Stimulated activated CD8-positive, alpha-beta memory T cell treated with anti-CD3 and anti-CD28 coated beads, Interleukin-15, amount 100 ng/mL, for 4 hours (primary cell): ENCODE data around the gene NDUFA11.

Experiments
- DNase-seq, 2 donors: peaks; one replicate each; pipeline ENCODE4 v3.0.0-alpha.2; 2020; ENCODE audit warnings: low read depth in 2 of 2

NDUFA11 gene

DNA sequence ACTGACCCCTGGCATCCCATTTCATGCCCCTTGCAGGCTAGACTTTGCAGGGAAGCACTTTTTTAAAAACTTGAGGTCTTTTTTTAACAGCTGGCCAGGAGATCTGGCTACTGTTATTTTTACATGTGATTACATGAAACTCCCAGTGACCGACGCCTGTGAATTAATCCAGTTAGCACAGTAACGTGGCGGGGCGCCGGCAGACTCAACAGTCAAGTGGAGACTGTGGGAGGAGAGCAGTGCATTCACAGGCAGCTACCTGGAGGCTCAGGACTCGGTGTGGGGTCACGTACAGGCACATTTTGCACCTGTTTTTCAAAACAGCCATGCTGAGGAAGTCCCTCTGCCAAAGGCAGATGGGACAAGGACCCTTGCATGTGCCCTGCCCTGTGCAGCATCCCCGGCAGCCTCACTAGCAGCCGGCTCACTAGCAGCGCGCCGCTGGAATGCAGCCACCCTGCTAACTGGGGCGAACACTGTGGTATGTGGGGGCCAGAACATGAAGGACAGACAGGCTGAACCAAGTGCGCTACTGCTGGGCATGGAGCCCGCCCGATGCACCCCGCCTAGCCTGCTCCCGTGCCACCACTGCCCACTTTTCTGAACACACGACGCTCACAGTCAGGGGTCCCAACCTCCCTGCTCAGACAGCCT is 29.1 kb upstream of the NDUFA11 start:
- DNase-seq: no peak

DNA sequence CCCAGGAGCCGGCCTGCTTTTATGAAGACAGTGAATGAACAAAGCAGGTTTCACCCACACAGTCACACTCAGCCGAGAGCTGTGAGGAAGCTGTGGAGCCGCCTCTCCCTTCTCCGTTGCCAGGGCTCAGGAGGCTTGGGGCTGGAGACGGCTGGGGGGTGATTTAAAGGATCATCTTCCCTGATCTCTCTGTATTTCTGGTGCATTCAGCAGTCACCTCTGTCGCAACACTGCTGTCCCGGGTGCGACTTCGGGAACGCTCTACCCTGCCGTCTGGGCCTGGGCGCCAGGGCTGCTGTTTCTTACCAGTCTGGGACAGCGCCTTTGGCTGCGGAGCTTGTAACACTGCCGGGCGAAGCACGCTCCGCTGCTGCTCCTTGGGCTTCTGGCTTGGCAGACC is 28.6 kb upstream of the NDUFA11 start:
- no peak for DNase-seq

DNA sequence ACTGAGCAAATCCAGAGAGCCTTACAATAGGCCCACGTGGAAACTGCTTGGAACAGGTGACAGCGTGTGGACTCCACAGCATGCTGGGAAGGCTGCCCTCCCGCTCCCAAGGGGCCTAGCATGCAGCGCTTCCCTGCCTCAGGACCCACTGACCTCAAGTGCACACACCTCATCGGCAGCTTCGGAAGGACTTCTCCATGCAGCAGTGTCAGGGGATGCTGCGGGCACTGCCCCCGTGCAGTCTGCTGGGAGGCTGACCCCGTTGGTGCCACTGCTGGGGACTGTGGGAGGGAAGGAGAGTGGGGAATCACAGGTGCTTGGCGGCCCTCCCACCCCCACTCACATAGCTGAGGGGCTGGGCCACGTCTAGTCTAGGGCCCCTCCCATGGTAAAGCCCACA is 27.7 kb upstream of the NDUFA11 start:
- no peak for DNase-seq

DNA sequence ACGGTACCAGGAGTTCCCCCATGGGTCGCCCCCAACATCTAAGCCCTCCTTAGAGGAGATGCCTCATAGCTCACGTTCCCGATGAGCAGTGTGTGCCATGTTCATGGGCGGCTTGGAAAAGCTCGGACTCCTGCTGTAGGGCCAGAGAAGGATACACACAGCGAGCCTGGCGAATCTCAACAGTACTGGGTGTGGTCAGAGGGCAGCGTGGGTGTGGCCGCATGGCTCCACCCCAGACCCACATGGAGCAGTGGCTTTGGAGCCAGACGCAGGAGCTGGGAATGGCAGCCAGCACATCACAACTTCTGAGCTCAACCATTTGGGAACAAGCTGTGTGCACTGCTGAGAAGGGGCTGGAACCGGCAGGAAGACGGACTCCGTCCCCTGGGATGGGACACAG is 26.0 kb upstream of the NDUFA11 start:
- no peak for DNase-seq

DNA sequence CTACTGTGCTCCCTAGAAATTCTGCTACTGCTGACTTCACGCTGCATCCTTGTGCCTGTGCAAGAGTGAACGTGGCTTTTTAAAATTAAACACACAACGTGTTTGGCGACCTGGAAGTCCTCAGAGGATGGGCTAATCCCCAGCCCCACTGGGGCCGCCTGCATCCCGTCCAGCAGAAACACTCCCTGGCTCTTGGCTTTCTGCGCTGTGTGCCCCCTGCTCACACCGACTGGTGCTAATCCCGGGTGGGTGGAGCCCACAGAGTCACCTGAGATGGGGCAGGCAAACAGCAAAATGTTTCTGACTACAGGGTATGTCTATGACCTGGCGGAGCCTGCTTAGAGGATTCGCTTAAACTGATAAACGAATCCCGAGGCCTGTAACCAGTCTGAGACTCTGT is 25.6 kb upstream of the NDUFA11 start:
- DNase-seq: no peak

DNA sequence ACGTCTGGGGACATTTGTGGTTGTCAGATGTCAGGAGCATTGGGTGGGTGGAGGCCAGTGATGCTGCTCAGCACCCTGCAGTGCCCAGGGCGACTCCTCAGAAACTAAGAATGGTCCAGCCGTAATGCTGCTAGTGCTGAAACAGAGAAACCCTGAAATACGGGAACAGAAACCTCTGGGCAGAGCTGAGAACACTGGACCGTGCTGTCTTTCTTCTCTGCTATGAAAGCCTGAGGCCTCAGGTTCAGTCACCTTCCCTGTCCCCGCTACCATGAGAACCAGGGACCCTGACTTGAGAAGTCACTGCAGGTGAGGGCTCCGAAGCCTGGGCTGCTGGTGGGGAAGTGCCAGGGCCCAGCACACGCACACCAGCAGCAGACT is 23.8 kb upstream of the NDUFA11 start:
- no peak for DNase-seq

DNA sequence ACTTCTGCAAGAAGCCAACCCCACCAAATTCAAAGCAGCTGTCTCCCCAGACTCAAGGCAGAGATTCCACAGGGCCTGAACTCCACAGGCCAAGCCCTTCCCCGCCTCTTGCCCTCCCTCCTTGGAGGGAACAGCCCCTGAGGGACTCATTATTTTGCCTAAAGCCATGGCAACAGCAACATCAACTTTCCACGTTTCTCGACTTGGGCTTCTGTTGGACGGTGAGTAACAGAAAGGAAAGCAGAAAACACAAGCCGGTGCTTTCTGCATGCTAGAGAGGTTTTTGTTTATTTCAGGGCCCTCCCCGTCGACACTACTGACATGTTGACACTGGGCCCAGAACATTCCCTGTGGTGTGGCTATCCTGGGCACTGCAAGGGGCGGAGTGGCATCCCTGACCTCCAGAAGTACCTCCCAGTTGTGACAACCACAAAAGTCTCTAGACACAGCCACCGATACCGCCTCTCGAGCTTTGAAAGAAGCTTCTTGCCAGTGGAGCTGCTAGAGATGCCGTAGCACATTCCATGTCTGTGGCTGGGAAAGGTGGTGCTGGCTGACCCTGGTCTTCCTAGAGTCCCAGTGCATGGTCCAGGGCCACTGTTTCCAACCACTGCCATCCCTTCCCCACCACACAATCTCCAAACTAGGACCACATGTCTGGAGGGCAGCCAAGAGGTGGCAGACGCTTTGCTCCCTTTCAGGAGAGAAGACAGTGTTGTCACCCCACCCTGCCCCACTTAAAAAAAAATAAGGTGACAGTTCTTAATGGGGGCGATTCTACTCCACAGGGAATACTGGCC is 23.3 kb upstream of the NDUFA11 start:
- no peak for DNase-seq

DNA sequence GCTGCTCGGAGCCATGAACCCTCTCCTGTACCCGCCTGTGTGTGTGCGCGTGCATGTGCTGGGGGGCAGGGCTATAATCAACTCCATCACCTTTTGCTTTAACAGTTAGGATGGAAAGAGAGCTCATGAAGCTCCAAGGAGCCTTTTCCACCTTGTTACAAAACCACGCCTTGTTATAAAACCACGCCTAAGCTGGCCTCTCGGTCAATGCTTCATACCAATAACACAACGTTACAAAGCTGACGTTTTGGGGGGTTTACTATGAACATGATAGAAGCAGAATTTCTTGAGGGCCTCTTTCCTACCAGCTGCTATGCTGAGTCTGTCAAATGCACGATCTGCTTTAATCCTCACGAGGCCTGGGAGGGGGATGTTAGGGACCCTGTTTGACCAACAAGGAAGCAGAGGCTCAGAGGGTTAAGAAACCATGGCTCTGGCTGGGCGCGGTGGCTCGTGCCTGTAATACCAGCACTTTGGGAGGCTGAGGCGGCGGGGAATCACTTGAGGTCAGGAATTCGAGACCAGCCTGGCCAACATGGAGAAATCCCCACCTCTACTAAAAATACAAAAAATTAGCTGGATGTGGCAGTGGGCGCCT is 22.3 kb upstream of the NDUFA11 start:
- DNase-seq: no peak

DNA sequence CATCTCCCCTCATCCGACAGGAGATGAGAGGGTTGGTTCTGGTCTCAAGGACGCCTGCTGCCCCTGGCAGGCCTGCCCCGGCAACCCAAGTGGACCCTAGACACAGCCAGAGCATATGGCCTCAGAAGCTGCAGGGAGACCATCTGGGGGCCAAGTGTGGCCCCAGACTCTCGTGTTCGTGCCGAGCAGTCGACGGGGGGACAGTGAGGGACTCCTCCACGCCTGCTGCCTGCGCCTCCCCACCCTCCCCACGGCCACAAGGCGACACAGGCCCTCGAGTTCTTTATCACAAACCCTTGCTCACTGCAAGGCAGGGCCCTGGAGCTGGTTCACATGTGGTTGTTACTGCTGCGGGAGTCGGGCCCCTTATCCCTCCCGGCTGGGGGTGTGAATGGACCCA is 19.8 kb upstream of the NDUFA11 start:
- DNase-seq: no peak

DNA sequence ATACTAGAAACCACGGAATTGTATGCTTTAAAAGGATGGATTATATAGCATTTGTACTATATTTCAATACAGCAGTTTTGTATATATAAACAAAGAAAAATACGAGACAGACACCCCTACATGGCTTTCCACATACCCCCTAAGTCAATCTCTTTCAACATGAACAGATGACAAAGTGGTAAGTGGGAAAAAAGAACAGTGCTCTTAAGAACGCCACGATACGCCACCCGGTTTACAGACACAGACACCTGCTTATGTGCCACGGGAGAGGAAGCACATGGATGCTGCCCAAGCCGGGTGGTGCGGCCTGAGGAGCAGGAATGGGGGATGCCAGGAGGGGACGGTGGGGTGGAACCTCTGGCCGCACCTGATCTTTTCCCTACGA is 18.6 kb upstream of the NDUFA11 start:
- no peak for DNase-seq

DNA sequence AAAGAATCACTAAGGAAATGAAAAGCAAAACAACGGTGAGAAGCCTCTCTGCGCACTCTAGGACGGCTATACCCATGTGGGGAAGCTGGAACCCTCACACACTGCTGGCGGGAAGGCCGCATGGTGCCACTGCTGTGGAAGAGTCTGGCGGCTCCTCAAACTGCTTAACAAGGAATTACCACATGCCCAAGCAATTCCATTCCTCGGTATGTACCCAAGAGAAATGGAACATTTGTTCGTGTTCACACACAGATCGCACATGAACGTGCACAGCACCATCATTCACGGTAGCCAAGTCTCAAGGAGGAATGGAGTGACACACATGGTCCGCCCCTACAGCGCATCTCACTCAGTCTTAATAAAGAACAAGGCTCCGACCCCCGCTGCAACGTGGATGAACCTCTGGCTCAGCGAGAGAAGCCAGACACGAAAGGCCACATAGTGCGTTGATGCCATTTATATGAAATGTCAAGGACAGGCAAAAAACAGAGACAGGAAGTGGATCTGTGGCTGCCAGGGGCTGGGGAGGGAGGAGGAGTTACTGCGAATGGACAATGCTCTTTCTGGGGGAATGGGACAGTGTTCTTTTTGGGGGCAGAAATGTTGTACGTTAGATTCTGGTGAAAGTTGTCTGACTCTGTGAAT is 18.0 kb upstream of the NDUFA11 start:
- DNase-seq: no peak

DNA sequence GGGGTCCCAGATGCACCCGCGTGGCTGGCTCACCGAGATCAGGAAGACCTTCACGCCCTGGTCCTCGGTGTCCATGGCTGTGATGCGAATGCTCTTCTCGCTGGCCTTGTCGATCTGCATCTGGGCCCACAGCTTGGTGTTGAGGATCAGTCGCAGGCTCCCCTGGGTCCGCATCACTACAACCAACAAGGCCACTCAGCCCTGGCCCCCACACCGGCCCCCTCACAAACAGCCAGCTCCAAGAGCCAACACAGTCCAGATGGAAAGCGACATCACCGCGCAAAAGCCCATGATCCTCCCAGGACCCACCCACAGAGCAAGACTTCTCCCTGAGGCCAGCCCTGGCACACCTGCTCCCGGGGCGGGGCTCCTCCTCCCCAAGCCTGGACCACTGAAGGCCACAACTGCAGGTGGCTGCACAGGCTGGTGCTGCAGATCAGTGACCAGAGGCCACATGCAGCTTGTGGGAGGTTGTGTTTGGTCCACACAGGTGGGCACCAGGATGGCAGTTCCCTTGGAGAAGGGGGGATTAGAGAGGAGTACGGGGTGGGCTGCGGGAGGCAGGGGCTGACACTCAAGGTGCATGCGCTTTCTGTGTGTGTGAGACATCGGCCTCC is 15.0 kb upstream of the NDUFA11 start:
- no peak for DNase-seq

DNA sequence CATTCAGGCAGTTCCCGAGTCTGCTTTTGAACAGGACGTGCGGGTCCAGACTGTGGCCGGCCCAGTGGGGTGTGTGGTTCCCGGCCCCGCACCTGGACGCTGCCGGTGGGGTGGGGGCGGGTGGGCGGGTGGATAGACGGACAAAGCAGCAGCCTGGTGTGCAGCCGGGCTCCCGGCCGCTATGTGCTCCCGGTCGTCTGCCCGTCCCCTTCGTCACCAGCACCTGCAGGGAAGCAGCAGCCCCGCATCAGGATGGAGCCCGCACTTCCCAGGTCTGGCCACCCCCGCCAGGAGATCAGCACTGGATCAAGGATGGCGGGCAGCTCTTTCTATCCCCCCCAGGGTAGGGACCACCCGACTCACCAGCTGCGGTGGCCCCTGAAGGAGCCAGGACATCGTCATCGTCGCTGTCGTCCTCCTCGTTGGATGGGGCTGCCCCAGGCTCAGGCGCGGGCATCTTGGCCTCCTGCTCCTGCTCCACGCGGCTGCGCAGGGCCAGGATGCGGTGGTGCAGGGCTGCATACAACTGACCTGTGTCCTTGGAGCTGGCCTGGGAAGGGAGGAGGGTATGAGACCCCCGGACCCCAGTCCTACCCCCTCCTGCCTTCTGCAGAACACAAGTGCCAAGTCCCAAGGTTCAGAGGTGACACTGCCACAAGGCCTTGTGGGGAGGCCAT is 14.0 kb upstream of the NDUFA11 start:
- no peak for DNase-seq

DNA sequence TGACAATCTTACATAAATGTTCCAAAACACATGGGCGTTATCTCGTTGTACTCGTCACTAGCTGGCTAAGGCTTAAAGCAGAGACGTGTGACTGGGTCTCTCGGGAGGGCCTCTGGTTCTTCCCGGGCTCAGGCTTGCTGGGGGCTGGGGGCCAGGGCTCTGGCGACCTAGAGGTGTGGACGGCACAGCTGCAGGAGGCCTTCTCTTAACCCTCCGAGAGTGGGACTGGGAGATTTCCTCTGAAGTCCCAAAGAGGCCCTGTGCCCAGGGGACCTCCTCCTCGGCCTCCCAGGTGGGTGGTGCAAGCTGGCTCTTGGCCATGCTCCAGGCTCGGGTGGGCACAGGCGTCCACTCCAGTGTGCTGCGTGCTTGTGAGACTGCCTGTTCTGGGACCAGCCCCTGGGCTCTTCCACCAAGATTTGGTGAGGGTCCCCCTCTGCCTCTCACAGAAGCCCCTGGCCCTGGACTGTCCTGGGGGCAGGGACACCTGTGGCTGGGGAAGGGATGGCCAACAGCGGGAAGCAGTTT is 12.7 kb upstream of the NDUFA11 start:
- DNase-seq: no peak

DNA sequence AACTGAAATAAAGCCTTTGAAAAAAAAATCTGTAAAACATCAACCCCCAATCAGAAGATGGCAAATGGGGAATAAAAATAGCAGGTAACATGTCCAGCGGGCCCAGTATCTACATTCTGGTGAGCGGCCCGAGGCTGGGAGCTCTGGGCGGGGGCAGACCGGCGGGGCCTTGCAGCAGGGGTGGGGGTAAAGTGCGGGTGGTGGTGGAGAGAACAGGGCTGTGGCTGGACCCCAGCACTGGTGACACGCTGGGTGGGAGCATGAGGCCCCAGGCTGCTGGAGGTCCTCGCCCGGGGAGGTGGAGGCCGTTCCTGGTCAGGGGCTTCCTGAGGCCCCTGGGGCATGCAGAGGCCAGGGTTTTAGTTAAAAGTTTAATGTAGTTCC is 12.2 kb upstream of the NDUFA11 start:
- no peak for DNase-seq

DNA sequence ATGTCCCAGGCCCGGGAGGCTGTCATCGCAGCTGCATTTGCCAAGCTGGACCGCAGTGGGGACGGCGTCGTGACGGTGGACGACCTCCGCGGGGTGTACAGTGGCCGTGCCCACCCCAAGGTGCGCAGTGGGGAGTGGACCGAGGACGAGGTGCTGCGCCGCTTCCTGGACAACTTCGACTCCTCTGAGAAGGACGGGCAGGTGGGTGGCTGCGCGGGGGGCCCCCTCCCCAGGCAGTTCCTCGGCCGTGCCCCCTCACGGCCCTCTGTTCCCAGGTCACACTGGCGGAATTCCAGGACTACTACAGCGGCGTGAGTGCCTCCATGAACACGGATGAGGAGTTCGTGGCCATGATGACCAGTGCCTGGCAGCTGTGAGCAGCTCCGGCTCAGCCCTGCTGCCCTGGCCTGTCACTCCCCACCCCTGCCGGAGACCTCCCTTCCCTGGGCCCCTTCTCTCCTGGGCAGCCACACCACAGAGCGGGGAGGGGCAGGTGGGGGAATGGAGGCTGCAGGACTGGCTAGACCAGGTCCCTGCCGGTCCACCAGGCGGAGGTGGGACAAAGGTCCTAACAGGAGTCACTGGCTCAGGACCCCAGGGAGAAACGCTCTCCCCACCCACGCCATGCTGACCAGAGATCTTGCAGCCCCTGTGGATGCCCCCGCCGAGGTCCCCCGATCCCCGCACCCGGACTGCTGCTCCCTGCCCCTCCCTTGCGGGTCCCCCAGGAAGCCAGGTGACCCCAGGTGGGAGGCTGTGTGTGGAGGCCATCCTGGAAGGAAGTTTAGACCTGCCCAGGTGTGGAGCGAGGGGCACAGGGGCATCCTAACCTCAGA is 11.6 kb upstream of the NDUFA11 start:
- DNase-seq: no peak

DNA sequence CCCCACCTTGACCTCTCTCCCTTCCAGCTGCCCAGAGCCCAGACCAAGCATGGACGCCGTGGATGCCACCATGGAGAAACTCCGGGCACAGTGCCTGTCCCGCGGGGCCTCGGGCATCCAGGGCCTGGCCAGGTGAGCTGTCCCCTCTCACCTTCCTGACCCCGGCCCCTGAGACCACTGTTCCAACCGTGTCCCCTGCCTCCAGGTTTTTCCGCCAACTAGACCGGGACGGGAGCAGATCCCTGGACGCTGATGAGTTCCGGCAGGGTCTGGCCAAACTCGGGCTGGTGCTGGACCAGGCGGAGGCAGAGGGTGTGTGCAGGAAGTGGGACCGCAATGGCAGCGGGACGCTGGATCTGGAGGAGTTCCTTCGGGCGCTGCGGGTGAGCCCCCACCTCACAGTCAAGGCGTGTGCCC is 10.8 kb upstream of the NDUFA11 start:
- no peak for DNase-seq

DNA sequence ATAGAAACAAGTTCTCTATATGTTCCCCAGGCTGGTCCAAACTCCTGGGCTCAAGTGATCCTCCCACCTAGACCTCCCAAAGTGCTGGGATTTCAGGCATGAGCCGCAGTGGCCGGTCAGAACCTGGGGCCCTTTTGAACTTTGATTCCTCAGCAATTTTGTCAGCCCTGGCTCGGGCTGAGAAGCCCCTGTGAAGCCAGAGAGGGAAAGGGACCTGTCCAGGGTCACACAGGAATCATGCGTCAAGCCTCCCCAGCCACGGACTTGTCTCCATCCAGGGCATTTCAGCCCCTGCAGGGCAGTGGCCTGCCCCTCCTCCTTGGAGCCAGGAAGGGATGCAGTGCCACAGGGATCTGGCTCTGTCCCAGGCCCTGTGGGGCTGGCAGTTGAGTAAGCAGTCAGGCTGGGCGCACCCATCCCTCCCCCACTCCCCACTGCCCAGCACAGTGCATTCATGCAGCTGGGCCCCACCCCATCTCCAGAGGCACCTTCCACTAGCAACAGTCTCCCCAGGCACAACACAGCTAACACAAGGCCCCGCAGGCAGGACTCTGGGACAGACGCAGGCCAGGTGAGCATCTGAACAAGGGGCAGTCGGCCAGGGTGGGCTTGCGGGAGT is 10.3 kb upstream of the NDUFA11 start, which contains the start of gene CAPS:
Gene CAPS (plus strand): TSS at position 516 of the 619 bp plus-strand sequence. CDS start 153 bp downstream, outside the sequence.
- no peak for DNase-seq

DNA sequence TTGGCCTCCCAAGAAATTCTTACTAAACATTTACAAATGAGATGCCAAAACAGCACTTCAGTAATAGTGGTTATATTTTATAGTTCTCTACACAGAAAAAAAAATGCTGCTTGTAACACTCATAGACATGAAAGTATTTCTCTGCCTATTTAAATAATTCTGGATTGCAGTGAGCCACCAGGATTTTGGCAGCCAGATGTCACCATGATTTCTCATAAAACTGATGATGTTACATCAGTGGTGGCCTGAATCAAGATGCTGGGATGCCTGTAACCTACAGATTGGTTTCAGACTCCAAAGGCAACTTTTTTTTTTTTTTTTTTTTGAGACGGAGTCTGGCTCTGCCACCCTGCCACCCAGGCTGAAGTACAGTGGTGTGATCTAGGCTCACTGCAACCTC is 7.8 kb upstream of the NDUFA11 start:
- no peak for DNase-seq

DNA sequence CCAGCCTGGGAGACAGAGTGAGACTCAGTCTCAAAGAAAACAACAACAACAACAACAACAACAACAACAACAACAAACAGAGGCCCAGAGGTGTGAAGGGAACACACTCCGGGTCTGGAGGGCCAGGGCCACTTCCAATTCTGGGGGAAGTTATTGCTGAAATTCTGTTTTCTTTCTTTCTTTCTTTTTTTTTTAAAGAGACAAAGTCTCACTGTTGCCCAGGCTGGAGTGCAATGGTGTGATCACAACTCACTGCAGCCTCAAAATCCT is 7.0 kb upstream of the NDUFA11 start:
- DNase-seq: no peak
